Activated CD8-positive, alpha-beta memory T cell treated with anti-CD3 and anti-CD28 coated beads, Interleukin-2, amount 10 ng/mL, durations not matched to agents 7 days and 5 days (primary cell): ENCODE results near the gene INTS4. TPM values are rescaled to one million over a fixed set of nuclear protein-coding genes. Genes with fewer than 3 reads are reported as not detected.
"Not testable (repeated sequence)": the region's sequence is repeated elsewhere in the genome, so short reads cannot be mapped to it uniquely, and the experiment has no call there.

Experiments used
- ATAC-seq: fragments of 150-1000 bp; cut with Tn5 transposase; one replicate; pipeline ENCODE4 v1.10.0; 2021; ENCODE audit warnings: moderate library complexity
- CTCF ChIA-PET: fragments of 350-600 bp; sonication (Branson Sonifier 250); formaldehyde crosslinking; loops from one replicate; lab custom pipeline; 2021; ENCODE audit warnings: antibody characterized with exemption; lab: Charles Lee
- DNase-seq: peaks from one replicate; pipeline ENCODE4 v3.0.0-alpha.2; 2020
- H3K27ac Mint-ChIP-seq: one replicate; pipeline ENCODE4 v1.8.0; 2021; ENCODE audit warnings: mild to moderate bottlenecking, mixed read lengths
- H3K27me3 Mint-ChIP-seq: one replicate; pipeline ENCODE4 v1.8.0; 2021; ENCODE audit warnings: mixed read lengths
- H3K36me3 Mint-ChIP-seq: one replicate; pipeline ENCODE4 v1.8.0; 2021; ENCODE audit warnings: mild to moderate bottlenecking, mixed read lengths
- H3K4me1 Mint-ChIP-seq: one replicate; pipeline ENCODE4 v1.8.0; 2021; ENCODE audit warnings: mixed read lengths
- H3K4me3 Mint-ChIP-seq: one replicate; pipeline ENCODE4 v1.8.0; 2021; ENCODE audit warnings: mild to moderate bottlenecking, moderate library complexity, mixed read lengths
- H3K9me3 Mint-ChIP-seq: one replicate; pipeline ENCODE4 v1.8.0; 2022; ENCODE audit warnings: low read depth, mixed read lengths
- total RNA-seq, 2 experiments: library from RNA; stranded (reverse); gene quantifications; one replicate each; pipeline ENCODE4 v1.2.3, GENCODE V29; 2021

The INTS4 gene
- total RNA-seq, 2 experiments from 2014 or later, result 53.9 to 57.9 TPM

DNA sequence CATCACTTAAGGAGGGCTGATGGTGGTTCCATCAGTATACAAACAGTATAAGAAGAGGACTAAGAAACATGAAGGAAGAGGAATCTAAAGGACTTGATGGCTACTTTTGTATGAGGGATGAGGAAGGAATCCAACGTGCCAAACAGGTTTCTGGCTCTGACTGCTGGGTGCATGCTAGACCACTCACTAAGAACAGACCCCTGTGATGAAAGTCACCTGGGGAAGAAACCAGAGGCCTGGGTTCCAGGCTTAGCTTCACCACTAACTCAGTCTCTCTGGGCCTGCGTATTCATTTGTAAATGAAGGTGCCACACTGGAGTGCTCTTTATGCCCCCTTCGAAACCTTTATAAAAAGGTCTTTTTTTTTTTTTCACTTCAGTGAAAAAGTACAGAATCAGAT is 118.4 kb downstream of the INTS4 start:
- CTCF ChIA-PET, result no interaction called here
- DNase-seq, result no peak
- no peaks in the 10 kb centered on the region for H3K9me3 Mint-ChIP-seq

DNA sequence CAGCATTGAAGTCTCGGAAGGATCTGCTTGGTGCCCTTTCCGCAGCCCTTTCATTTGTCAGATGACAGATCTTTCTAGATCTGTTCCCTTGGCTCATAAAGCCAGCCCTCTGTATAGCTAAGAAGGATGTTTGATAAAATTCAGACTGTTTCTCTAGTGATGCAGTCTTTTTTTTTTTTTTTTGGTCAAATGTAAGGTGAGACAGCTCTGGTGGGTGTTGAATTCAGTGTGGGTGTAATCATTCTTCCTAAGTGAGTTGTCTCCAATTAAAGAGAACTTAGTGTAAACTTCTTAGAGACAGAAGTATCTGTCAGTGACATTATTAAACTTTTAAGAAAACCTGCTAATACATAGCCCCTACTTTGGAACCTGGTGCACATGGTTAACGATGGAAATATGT is 120.3 kb downstream of the INTS4 start:
- Mint-ChIP-seq H3K4me3 (no peak overlapping the region), H3K4me1 (peaks cover 10% of the 10 kb centered on the region), H3K27me3 (no peaks in the 10 kb centered on the region), H3K36me3 (peaks cover 16% of the 10 kb centered on the region), H3K9me3 (no peaks in the 10 kb centered on the region), H3K27ac (no peak overlapping the region)
- CTCF ChIA-PET, result no interaction called here
- DNase-seq (no peak), ATAC-seq (no peak)

More for the DNA sequence above, 118.4 kb downstream of the INTS4 start:
- H3K4me3 Mint-ChIP-seq, result no peak overlapping the region
- peak overlapping the region; percentile 10 for H3K27ac Mint-ChIP-seq
- ATAC-seq, result no peak
- H3K36me3 Mint-ChIP-seq, result peaks cover 17% of the 10 kb centered on the region
- H3K4me1 Mint-ChIP-seq, result peaks cover 21% of the 10 kb centered on the region
- no peaks in the 10 kb centered on the region for H3K27me3 Mint-ChIP-seq

GRCh38 chr11:77873345-77873744 is 121.1 kb downstream of the INTS4 start:
- ATAC-seq, result no peak
- Mint-ChIP-seq H3K9me3 (peaks cover 2% of the 10 kb centered on the region), H3K4me3 (no peak overlapping the region), H3K27me3 (no peaks in the 10 kb centered on the region), H3K4me1 (peaks cover 2% of the 10 kb centered on the region), H3K36me3 (peaks cover 18% of the 10 kb centered on the region), H3K27ac (no peak overlapping the region)
- CTCF ChIA-PET, result no interaction called here
- no peak for DNase-seq

GRCh38 chr11:77871855-77872254 is 122.6 kb downstream of the INTS4 start:
- Mint-ChIP-seq H3K27me3 (no peaks in the 10 kb centered on the region), H3K36me3 (peaks cover 17% of the 10 kb centered on the region), H3K4me1 (no peaks in the 10 kb centered on the region), H3K27ac (no peak overlapping the region), H3K9me3 (peaks cover 2% of the 10 kb centered on the region), H3K4me3 (no peak overlapping the region)
- CTCF ChIA-PET, result no interaction called here
- ATAC-seq (no peak), DNase-seq (no peak)

- H3K36me3 Mint-ChIP-seq, result peaks cover 17% of the 10 kb centered on the region
- CTCF ChIA-PET, result no interaction called here
- ATAC-seq (no peak), DNase-seq (no peak)
- peaks cover 2% of the 10 kb centered on the region for H3K9me3 Mint-ChIP-seq
- H3K27ac Mint-ChIP-seq, result no peak overlapping the region
- H3K4me1 Mint-ChIP-seq, result no peaks in the 10 kb centered on the region
- H3K27me3 Mint-ChIP-seq, result no peaks in the 10 kb centered on the region
- H3K4me3 Mint-ChIP-seq, result no peak overlapping the region
Observed at GRCh38 chr11:77868744-77869143, 125.7 kb downstream of the INTS4 start.

GRCh38 chr11:77866336-77866735 is 128.1 kb downstream of the INTS4 start:
- no peaks in the 10 kb centered on the region for H3K27me3 Mint-ChIP-seq
- DNase-seq (no peak), ATAC-seq (no peak)
- H3K9me3 Mint-ChIP-seq, result peaks cover 2% of the 10 kb centered on the region
- H3K36me3 Mint-ChIP-seq, result peaks cover 16% of the 10 kb centered on the region
- no peaks in the 10 kb centered on the region for H3K4me1 Mint-ChIP-seq
- no peak overlapping the region for H3K4me3 Mint-ChIP-seq
- H3K27ac Mint-ChIP-seq, result no peak overlapping the region
- CTCF ChIA-PET, result no interaction called here

DNA sequence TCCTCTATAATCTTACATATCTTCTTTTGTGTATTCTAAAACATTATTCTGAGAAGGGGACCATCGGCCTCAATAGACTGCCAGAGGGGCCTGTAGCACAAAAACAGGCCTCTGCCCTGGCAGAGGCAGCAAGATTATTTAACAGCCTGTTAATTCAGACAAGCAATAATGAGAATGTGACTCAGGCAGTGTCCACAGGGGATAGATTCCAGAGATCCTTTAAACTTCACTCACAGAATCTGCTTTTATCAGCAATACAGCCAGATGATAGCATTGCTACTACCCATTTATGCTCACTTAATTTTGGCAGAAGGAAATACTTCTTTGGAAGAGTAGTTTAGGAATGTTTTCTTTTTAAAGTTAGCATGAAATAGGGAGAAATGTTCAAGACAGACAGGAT is 128.7 kb downstream of the INTS4 start:
- Mint-ChIP-seq H3K9me3 (peaks cover 2% of the 10 kb centered on the region), H3K27ac (no peak overlapping the region), H3K27me3 (no peaks in the 10 kb centered on the region), H3K4me1 (no peaks in the 10 kb centered on the region), H3K36me3 (peaks cover 15% of the 10 kb centered on the region), H3K4me3 (no peak overlapping the region)
- ATAC-seq (no peak), DNase-seq (no peak)
- CTCF ChIA-PET, result no interaction called here

DNA sequence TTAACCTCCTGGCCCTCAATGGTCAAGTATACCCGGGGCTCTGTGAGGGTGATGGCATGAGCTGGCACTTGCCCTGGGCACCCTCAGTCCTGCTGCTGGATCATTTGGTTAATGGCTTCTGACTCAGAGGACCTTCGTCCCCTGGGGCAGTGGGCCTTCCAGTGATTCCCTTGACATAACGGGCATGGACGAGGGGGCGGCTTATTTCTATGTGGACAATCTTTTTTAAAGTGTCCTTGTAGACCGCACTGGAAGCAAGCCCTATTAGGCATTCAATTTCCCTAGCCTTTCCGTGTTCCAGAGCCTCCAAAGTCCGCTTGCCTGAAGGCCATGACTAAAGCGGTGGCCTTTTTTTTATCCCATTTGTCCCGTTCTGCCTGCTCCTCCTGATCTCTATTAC is 133.0 kb downstream of the INTS4 start:
- ATAC-seq, H3K4me1 Mint-ChIP-seq, H3K36me3 Mint-ChIP-seq, H3K9me3 Mint-ChIP-seq, CTCF ChIA-PET, H3K27ac Mint-ChIP-seq, H3K27me3 Mint-ChIP-seq, DNase-seq, H3K4me3 Mint-ChIP-seq: not testable (repeated sequence)

DNA sequence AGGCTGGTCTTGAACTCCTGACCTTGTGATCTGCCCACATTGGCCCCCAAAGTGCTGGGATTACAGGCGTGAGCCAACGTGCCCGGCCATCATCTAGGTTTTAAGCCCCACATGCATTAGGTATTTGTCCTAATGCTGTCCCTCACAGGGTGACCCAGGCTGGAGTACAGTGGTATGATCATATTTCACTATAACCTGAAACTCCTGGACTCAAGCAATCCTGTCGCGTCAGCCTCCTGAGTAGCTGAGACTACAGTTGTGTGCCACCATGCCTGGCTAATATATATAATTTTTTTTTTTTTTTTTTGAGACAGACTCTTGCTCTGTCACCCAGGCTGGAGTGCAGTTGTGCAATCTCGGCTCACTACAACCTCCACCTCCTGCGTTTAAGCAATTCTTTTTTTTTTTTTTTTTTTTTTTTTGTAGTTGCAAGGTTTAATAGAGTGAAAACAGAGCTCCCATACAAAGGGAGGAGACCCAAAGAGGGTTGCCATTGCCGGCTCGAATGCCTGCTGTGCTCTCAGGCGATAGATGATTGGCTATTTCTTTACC is 136.5 kb downstream of the INTS4 start:
- H3K27ac Mint-ChIP-seq, H3K4me1 Mint-ChIP-seq, H3K4me3 Mint-ChIP-seq, H3K27me3 Mint-ChIP-seq, DNase-seq, ATAC-seq, CTCF ChIA-PET: not testable (repeated sequence)
- peaks cover 13% of the 10 kb centered on the region for H3K9me3 Mint-ChIP-seq
- H3K36me3 Mint-ChIP-seq, result peaks cover 35% of the 10 kb centered on the region

- Mint-ChIP-seq H3K36me3 (peaks cover 40% of the 10 kb centered on the region), H3K4me3 (no peak overlapping the region), H3K27ac (no peak overlapping the region), H3K27me3 (no peaks in the 10 kb centered on the region), H3K9me3 (peaks cover 13% of the 10 kb centered on the region), H3K4me1 (no peaks in the 10 kb centered on the region)
- DNase-seq, result no peak
- ATAC-seq, result no peak
- CTCF ChIA-PET, result no interaction called here
Observed at GRCh38 chr11:77854838-77855237, 139.6 kb downstream of the INTS4 start.

- Mint-ChIP-seq H3K27ac (no peak overlapping the region), H3K27me3 (no peaks in the 10 kb centered on the region), H3K4me1 (no peaks in the 10 kb centered on the region), H3K4me3 (no peak overlapping the region), H3K36me3 (peaks cover 33% of the 10 kb centered on the region), H3K9me3 (peaks cover 10% of the 10 kb centered on the region)
- no peak for DNase-seq
- ATAC-seq, result no peak
- CTCF ChIA-PET, result no interaction called here
Observed at GRCh38 chr11:77851503-77851902, 143.0 kb downstream of the INTS4 start.

DNA sequence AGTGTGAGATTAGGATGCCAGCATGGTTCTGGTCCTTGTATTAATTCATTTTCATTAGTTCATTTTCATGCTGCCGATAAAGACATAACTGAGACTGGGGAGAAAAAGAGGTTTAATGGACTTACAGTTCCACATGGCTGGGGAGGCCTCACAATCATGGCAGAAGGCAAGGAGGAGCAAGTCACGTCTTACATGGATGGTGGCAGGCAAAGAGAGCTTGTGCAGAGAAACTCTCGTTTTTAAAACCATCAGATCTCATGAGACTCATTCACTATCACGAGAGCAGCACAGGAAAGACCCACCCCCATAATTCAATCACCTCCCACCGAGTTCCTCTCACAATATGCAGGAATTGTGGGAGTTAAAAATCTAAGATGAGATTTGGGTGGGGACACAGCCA is 150.8 kb downstream of the INTS4 start:
- H3K9me3 Mint-ChIP-seq, ATAC-seq, DNase-seq, H3K4me1 Mint-ChIP-seq, H3K27ac Mint-ChIP-seq, CTCF ChIA-PET, H3K4me3 Mint-ChIP-seq, H3K27me3 Mint-ChIP-seq: not testable (repeated sequence)
- H3K36me3 Mint-ChIP-seq, result peaks cover 32% of the 10 kb centered on the region

- Mint-ChIP-seq H3K27ac (no peak overlapping the region), H3K27me3 (no peaks in the 10 kb centered on the region), H3K9me3 (peaks cover 2% of the 10 kb centered on the region), H3K4me1 (no peaks in the 10 kb centered on the region), H3K36me3 (peaks cover 32% of the 10 kb centered on the region), H3K4me3 (no peak overlapping the region)
- no peak for DNase-seq
- CTCF ChIA-PET, result no interaction called here
- ATAC-seq, result no peak
Observed at GRCh38 chr11:77842441-77843121, 151.9 kb downstream of the INTS4 start.

GRCh38 chr11:77833302-77833701 is 161.2 kb downstream of the INTS4 start:
- H3K27ac Mint-ChIP-seq, result no peak overlapping the region
- ATAC-seq, result peak; percentile 58
- CTCF ChIA-PET, result no interaction called here
- H3K36me3 Mint-ChIP-seq, result peaks cover 4% of the 10 kb centered on the region
- no peaks in the 10 kb centered on the region for H3K27me3 Mint-ChIP-seq
- DNase-seq, result peak; percentile 48
- peaks cover 2% of the 10 kb centered on the region for H3K9me3 Mint-ChIP-seq
- peaks cover 8% of the 10 kb centered on the region for H3K4me1 Mint-ChIP-seq
- H3K4me3 Mint-ChIP-seq, result no peak overlapping the region
